ENCODE data around the gene UPK3BL1.
"Not testable (repeated sequence)": the region's sequence is repeated elsewhere in the genome, so short reads cannot be mapped to it uniquely, and the experiment has no call there.

DNA sequence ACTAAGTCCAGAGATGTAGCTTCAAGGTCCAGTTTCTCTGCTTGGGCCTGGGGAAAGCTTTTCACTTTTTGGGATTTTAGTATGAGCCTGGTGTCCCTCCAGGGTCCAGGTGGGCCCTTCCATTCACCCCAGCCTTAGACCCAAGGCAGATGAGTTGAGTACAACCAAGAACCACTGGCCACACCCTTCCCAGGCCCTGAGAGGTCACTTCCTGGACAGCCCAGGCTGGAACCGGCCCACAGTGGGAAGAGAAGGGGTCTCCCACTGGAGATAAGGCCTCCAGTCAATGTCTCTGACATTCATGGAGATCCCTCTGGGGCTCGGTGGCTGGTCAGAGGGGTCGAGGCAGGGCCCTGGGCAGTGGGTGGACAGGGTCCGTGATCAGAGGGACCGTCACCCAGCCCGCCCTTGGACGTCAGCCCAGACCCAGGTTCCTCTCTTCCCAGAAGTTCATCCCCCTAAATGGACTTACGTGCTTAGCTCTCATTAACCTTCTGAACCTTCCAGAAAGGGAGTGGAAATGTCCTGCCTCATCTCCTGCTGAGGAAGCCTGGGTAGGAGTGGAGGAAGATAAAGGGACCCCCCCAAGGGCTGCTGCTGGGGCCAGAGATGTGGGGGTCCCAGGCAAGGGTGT lies 15.2 kb downstream of the UPK3BL1 start:
- TF ChIP-seq, protein P1, sequence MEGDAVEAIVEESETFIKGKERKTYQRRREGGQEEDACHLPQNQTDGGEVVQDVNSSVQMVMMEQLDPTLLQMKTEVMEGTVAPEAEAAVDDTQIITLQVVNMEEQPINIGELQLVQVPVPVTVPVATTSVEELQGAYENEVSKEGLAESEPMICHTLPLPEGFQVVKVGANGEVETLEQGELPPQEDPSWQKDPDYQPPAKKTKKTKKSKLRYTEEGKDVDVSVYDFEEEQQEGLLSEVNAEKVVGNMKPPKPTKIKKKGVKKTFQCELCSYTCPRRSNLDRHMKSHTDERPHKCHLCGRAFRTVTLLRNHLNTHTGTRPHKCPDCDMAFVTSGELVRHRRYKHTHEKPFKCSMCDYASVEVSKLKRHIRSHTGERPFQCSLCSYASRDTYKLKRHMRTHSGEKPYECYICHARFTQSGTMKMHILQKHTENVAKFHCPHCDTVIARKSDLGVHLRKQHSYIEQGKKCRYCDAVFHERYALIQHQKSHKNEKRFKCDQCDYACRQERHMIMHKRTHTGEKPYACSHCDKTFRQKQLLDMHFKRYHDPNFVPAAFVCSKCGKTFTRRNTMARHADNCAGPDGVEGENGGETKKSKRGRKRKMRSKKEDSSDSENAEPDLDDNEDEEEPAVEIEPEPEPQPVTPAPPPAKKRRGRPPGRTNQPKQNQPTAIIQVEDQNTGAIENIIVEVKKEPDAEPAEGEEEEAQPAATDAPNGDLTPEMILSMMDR (IDR thresholded peaks at IDR 0.05) = not testable (repeated sequence)
- not testable (repeated sequence) for TF ChIP-seq POLR2AphosphoS5 (IDR thresholded peaks at IDR 0.05)

All from prostate gland (tissue), 2 donors.